ES-I3 (cell line): ENCODE measurements around the gene OR5A1.
"Not testable (repeated sequence)": the region's sequence is repeated elsewhere in the genome, so short reads cannot be mapped to it uniquely, and the experiment has no call there.

Source experiments
- H3K36me3 ChIP-seq: 2 replicates; pipeline ENCODE4 v1.6.1; 2013; ENCODE audit warnings: mild to moderate bottlenecking, low read length, control low read depth, moderate library complexity; ENCODE audit not compliant: insufficient read depth
- H3K4me1 ChIP-seq: 2 replicates; pipeline ENCODE4 v1.6.1; 2013; ENCODE audit warnings: mild to moderate bottlenecking, control low read depth, low read length; ENCODE audit not compliant: insufficient read depth
- H3K9ac ChIP-seq: 2 replicates; pipeline ENCODE4 v1.6.1; 2013; ENCODE audit warnings: low read depth, mild to moderate bottlenecking, low read length, moderate library complexity
- H3K9me3 ChIP-seq: 2 replicates; pipeline ENCODE4 v1.6.1; 2013; ENCODE audit warnings: mild to moderate bottlenecking, low read length, moderate library complexity; ENCODE audit not compliant: control insufficient read depth, insufficient read depth

Gene OR5A1

GRCh38 chr11:59429924-59430516, 6.2 kb upstream of the OR5A1 start:
- no peaks in the 10 kb centered on the region for H3K36me3 ChIP-seq
- H3K9ac ChIP-seq = no peak overlapping the region
- H3K9me3 ChIP-seq = no peaks in the 10 kb centered on the region
- peaks cover 9% of the 10 kb centered on the region for H3K4me1 ChIP-seq

- no peaks in the 10 kb centered on the region for H3K9me3 ChIP-seq
- H3K36me3 ChIP-seq = no peaks in the 10 kb centered on the region
- H3K4me1 ChIP-seq = no peaks in the 10 kb centered on the region
- H3K9ac ChIP-seq = no peak overlapping the region
These were observed 1.5 kb downstream of the OR5A1 start for GRCh38 chr11:59437770-59438169.

- H3K9me3 ChIP-seq, H3K9ac ChIP-seq, H3K36me3 ChIP-seq, H3K4me1 ChIP-seq: not testable (repeated sequence)
These were observed 9.4 kb downstream of the OR5A1 start for GRCh38 chr11:59445624-59446023.

GRCh38 chr11:59448484-59448883, 12.2 kb downstream of the OR5A1 start:
- Histone ChIP-seq H3K9ac (no peak overlapping the region), H3K9me3 (no peaks in the 10 kb centered on the region; the same call in 1 of the 2 replicates)

GRCh38 chr11:59456661-59457060, 20.4 kb downstream of the OR5A1 start, which contains the start of gene OR4D6:
OR4D6 (plus strand) TSS chr11:59456961; CDS start chr11:59456961, 0 bp downstream.
- Histone ChIP-seq H3K9me3 (no peaks in the 10 kb centered on the region), H3K36me3 (no peaks in the 10 kb centered on the region), H3K4me1 (no peaks in the 10 kb centered on the region), H3K9ac (no peak within 1 kb of the TSS)

More at GRCh38 chr11:59448484-59448883, 12.2 kb downstream of the OR5A1 start:
- Histone ChIP-seq H3K4me1 (no peaks in the 10 kb centered on the region), H3K36me3 (no peaks in the 10 kb centered on the region)

- Histone ChIP-seq H3K9me3 (no peaks in the 10 kb centered on the region), H3K4me1 (no peaks in the 10 kb centered on the region), H3K9ac (no peak overlapping the region), H3K36me3 (no peaks in the 10 kb centered on the region)
These were observed 23.6 kb downstream of the OR5A1 start for GRCh38 chr11:59459916-59460315.

GRCh38 chr11:59463190-59463641, 26.9 kb downstream of the OR5A1 start:
- H3K9me3 ChIP-seq = no peaks in the 10 kb centered on the region
- H3K36me3 ChIP-seq = no peaks in the 10 kb centered on the region
- no peak overlapping the region for H3K9ac ChIP-seq
- no peaks in the 10 kb centered on the region for H3K4me1 ChIP-seq

GRCh38 chr11:59473015-59473414, 36.7 kb downstream of the OR5A1 start, which contains the start of gene OR4D10:
OR4D10 (plus strand) TSS chr11:59473315; CDS start chr11:59477430, 4,115 bp downstream.
- no peaks in the 10 kb centered on the region for H3K36me3 ChIP-seq
- no peaks in the 10 kb centered on the region for H3K4me1 ChIP-seq
- no peak within 1 kb of the TSS for H3K9ac ChIP-seq

GRCh38 chr11:59475176-59475575, 38.9 kb downstream of the OR5A1 start:
- no peaks in the 10 kb centered on the region for H3K4me1 ChIP-seq
- no peaks in the 10 kb centered on the region for H3K9me3 ChIP-seq

More at GRCh38 chr11:59473015-59473414, 36.7 kb downstream of the OR5A1 start, which contains the start of gene OR4D10:
- H3K9me3 ChIP-seq = no peaks in the 10 kb centered on the region

GRCh38 chr11:59479906-59480305, 43.6 kb downstream of the OR5A1 start:
- H3K4me1 ChIP-seq = no peaks in the 10 kb centered on the region
- no peaks in the 10 kb centered on the region for H3K9me3 ChIP-seq
- no peak overlapping the region for H3K9ac ChIP-seq
- H3K36me3 ChIP-seq = no peaks in the 10 kb centered on the region

More at GRCh38 chr11:59475176-59475575, 38.9 kb downstream of the OR5A1 start:
- H3K36me3 ChIP-seq = no peaks in the 10 kb centered on the region
- H3K9ac ChIP-seq = no peak overlapping the region

GRCh38 chr11:59480359-59480758, 44.1 kb downstream of the OR5A1 start:
- H3K9me3 ChIP-seq = no peaks in the 10 kb centered on the region
- H3K9ac ChIP-seq = no peak overlapping the region
- no peaks in the 10 kb centered on the region for H3K36me3 ChIP-seq
- no peaks in the 10 kb centered on the region for H3K4me1 ChIP-seq
